ENCODE data around the gene PHTF2.
"Not testable (repeated sequence)": the region's sequence is repeated elsewhere in the genome, so short reads cannot be mapped to it uniquely, and the experiment has no call there.

Gene PHTF2

GRCh38 chr7:77985232-77985973 is 186.8 kb downstream of the PHTF2 start:
- no peak for DNase-seq (ENCODE audit: low read depth in 4 of 4, low spot score in 1 of 4)

DNA sequence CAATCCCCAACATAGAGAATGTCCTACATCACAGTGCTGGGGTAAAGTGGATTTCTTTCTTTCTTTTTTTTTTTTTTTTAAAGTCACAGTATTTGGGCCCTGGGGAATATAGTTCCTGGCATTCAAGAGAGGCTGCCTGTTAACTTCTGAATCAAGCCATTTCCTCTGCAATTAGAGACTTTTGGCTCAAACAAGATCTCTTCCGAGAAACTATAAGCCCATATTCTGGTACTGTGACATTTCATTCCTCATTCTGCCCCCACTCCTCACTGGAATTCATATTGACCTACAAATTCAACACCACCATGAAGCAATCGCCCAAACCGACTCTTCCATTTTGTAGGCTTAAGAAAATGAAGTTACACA is 187.4 kb downstream of the PHTF2 start:
- DNase-seq (ENCODE audit: low read depth in 4 of 4, low spot score in 1 of 4), result no peak

DNA sequence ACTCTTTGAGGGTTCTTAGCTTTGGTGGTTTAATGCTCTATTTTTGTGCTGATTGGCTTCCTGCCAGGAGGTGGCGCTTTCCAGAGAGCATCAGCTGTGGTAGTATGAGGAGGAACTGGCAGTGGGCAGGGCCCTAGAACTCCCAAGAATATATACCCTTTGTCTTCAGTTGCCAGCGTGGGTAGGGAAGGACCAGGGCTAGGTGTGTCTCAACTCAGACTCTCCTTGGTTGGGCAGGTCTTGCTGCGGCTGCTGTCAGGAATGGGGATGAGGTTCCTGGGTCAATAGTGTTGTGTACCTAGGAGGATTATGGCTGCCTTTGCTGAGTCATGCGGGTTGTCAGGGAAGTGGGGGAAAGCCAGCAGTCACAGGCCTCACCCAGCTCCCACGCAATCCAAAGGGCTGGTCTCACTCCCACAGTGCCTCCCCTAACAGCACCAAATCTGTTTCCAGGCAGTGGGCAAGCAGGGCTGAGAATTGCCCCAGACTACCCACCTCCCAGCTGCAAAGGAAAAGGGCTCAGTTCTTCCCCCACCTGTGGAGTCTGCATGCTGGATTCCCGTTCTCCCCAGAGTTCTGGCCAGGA is 191.5 kb downstream of the PHTF2 start:
- no peak for DNase-seq (ENCODE audit: low read depth in 4 of 4, low spot score in 1 of 4)

GRCh38 chr7:77991656-77992055 is 193.1 kb downstream of the PHTF2 start:
- DNase-seq (ENCODE audit: low read depth in 4 of 4, low spot score in 1 of 4), result no peak

GRCh38 chr7:77993838-77994237 is 195.3 kb downstream of the PHTF2 start:
- DNase-seq (ENCODE audit: low read depth in 4 of 4, low spot score in 1 of 4), result no peak

- no peak for DNase-seq (ENCODE audit: low read depth in 4 of 4, low spot score in 1 of 4)
Measured at GRCh38 chr7:77995717-77996116, 197.1 kb downstream of the PHTF2 start.

GRCh38 chr7:77999168-77999567 is 200.6 kb downstream of the PHTF2 start:
- DNase-seq (ENCODE audit: low read depth in 4 of 4, low spot score in 1 of 4), result not testable (repeated sequence)

- no peak for DNase-seq (ENCODE audit: low read depth in 4 of 4, low spot score in 1 of 4)
Measured at GRCh38 chr7:78002021-78002420, 203.4 kb downstream of the PHTF2 start.

GRCh38 chr7:78002715-78003114 is 204.1 kb downstream of the PHTF2 start:
- DNase-seq (ENCODE audit: low read depth in 4 of 4, low spot score in 1 of 4), result no peak

GRCh38 chr7:78006063-78006755 is 207.6 kb downstream of the PHTF2 start:
- DNase-seq (ENCODE audit: low read depth in 4 of 4, low spot score in 1 of 4), result no peak
